Keratinocyte (primary cell): ENCODE measurements around the gene RAB5A. TPM values are rescaled to one million over a fixed set of nuclear protein-coding genes. Genes with fewer than 3 reads are reported as not detected.

Experiments used
- DNase-seq: peaks from one replicate; pipeline ENCODE4 v3.0.0-alpha.2; 2011; ENCODE audit warnings: low read depth, missing footprints, low spot score
- FAIRE-seq: peaks from 2 replicates; lab custom pipeline; 2011; peaks lifted over from hg19 to GRCh38; lab: Jason Lieb, UNC
- H2AFZ ChIP-seq: 2 replicates; pipeline ENCODE4 v1.6.0; 2012; ENCODE audit warnings: low read length, control low read depth, inconsistent platforms; ENCODE audit not compliant: control insufficient read depth
- H3K27ac ChIP-seq: 2 replicates; pipeline ENCODE4 v1.5.1; 2011; ENCODE audit warnings: low read length; ENCODE audit not compliant: control insufficient read depth, insufficient read depth
- H3K27me3 ChIP-seq: 3 replicates; pipeline ENCODE4 v1.6.0; 2011; ENCODE audit warnings: low read length; ENCODE audit not compliant: control insufficient read depth, insufficient read depth; ENCODE audit errors: extremely low read depth
- H3K36me3 ChIP-seq, 2 experiments: 2 replicates in 1 of 2; 3 replicates in 1 of 2; pipeline ENCODE4 v1.5.1; 2011; ENCODE audit warnings: low read length in 2 of 2, mild to moderate bottlenecking in 1 of 2; ENCODE audit not compliant: control insufficient read depth in 2 of 2, insufficient read depth in 2 of 2; ENCODE audit errors: extremely low read depth in 1 of 2
- H3K4me1 ChIP-seq: 3 replicates; pipeline ENCODE4 v1.5.1; 2011; ENCODE audit warnings: low read length; ENCODE audit not compliant: control insufficient read depth, insufficient read depth; ENCODE audit errors: extremely low read depth
- H3K4me2 ChIP-seq: 3 replicates; pipeline ENCODE4 v1.6.0; 2011; ENCODE audit warnings: low read depth, low read length; ENCODE audit not compliant: control insufficient read depth, insufficient read depth; ENCODE audit errors: extremely low read depth
- H3K4me3 ChIP-seq, 3 experiments: fragments of 200-600 bp in 1 of 3; sonication (generic) in 1 of 3; 2 replicates in 2 of 3; 3 replicates in 1 of 3; pipeline ENCODE4 v1.5.1; 2011 to 2016; ENCODE audit warnings: low read length in 3 of 3, mild to moderate bottlenecking in 3 of 3, control low read depth in 2 of 3, inconsistent platforms in 1 of 3, low read depth in 1 of 3, mixed read lengths in 1 of 3, mixed run types in 1 of 3, moderate library complexity in 1 of 3; ENCODE audit not compliant: control insufficient read depth in 2 of 3, insufficient read depth in 2 of 3; ENCODE audit errors: extremely low read depth in 1 of 3
- H3K79me2 ChIP-seq: 2 replicates; pipeline ENCODE4 v1.6.0; 2012; ENCODE audit warnings: low read length; ENCODE audit not compliant: control insufficient read depth, insufficient read depth
- H3K9ac ChIP-seq: 3 replicates; pipeline ENCODE4 v1.6.0; 2011; ENCODE audit warnings: low read length; ENCODE audit not compliant: control insufficient read depth, insufficient read depth; ENCODE audit errors: extremely low read depth
- H3K9me1 ChIP-seq: 3 replicates; pipeline ENCODE4 v1.6.0; 2011; ENCODE audit warnings: low read length; ENCODE audit not compliant: control insufficient read depth, insufficient read depth; ENCODE audit errors: extremely low read depth
- H3K9me3 ChIP-seq: 2 replicates; pipeline ENCODE4 v1.5.1; 2012; ENCODE audit warnings: low read depth, low read length; ENCODE audit not compliant: control insufficient read depth
- H4K20me1 ChIP-seq: 3 replicates; pipeline ENCODE4 v1.6.0; 2011; ENCODE audit warnings: low read length; ENCODE audit not compliant: control insufficient read depth, insufficient read depth; ENCODE audit errors: extremely low read depth
- EZH2 ChIP-seq: IDR thresholded peaks from one replicate; pipeline ENCODE4 v1.6.1; 2012; ENCODE audit warnings: inconsistent platforms, mild to moderate bottlenecking, low read length, moderate library complexity
- dilution Hi-C: fragments of 300-500 bp; cut with MboI; formaldehyde crosslinking; loops from one replicate; pipeline ENCODE4 v1.7.0; 2020; ENCODE audit warnings: low sequenced_read_pairs; ENCODE audit not compliant: extremely low pct_ligation_motif_present
- polyA plus RNA-seq, 5 experiments: library from polyadenylated mRNA; depleted of rRNA in 3 of 5; stranded (reverse) in 3 of 5; stranded (forward) in 1 of 5; unstranded in 1 of 5; fragments of >200 nt; gene quantifications; 1 replicate in 1 of 5; 2 replicates in 3 of 5; 3 replicates in 1 of 5; pipeline versions ENCODE4 v1.2.1 to v1.2.3, GENCODE V29; 2011 to 2012; ENCODE audit warnings: missing spikeins in 2 of 5, low read depth in 1 of 5, low replicate concordance in 1 of 5
- TF ChIP-seq, protein P1 (sequence below), 3 experiments: IDR thresholded peaks in 1 of 3; conservative IDR thresholded peaks in 1 of 3; optimal IDR thresholded peaks in 1 of 3; 2 replicates in 2 of 3; 3 replicates in 1 of 3; pipeline versions ENCODE3 to v1.5.1; 2011; ENCODE audit warnings: low read length in 3 of 3, mild to moderate bottlenecking in 3 of 3, moderate library complexity in 2 of 3, control low read depth in 1 of 3, inconsistent platforms in 1 of 3; ENCODE audit not compliant: insufficient read depth in 2 of 3; ENCODE audit errors: extremely low read depth in 1 of 3

RAB5A gene
- polyA plus RNA-seq, 1 donor (not counting 4 experiments of a cell fraction or from before 2014, with no cell fraction given) = 60.5 TPM

DNA sequence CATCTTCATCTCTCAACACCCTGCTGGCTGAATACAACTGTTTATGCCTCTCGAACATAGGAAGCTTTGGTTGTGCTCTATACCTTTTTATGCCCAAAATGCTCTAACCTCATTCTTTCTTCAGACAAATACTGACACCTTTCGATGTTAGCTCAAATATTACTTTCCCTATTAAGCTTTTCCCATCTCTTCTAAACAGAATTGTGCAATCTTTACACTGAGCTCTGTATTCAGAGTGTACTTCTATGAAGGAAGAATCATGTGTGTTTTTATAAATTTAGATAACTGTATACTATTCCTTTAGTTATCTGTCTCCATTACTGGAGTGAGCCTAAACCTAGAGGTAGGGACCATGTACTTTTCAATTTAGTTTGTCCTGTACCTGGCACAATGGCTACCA, 14.5 kb upstream of the RAB5A start:
- no peak for TF ChIP-seq EZH2
- TF ChIP-seq, protein P1, sequence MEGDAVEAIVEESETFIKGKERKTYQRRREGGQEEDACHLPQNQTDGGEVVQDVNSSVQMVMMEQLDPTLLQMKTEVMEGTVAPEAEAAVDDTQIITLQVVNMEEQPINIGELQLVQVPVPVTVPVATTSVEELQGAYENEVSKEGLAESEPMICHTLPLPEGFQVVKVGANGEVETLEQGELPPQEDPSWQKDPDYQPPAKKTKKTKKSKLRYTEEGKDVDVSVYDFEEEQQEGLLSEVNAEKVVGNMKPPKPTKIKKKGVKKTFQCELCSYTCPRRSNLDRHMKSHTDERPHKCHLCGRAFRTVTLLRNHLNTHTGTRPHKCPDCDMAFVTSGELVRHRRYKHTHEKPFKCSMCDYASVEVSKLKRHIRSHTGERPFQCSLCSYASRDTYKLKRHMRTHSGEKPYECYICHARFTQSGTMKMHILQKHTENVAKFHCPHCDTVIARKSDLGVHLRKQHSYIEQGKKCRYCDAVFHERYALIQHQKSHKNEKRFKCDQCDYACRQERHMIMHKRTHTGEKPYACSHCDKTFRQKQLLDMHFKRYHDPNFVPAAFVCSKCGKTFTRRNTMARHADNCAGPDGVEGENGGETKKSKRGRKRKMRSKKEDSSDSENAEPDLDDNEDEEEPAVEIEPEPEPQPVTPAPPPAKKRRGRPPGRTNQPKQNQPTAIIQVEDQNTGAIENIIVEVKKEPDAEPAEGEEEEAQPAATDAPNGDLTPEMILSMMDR (optimal IDR thresholded peaks at IDR 0.05 in 1 of 3, IDR thresholded peaks at IDR 0.05 in 1 of 3, conservative IDR thresholded peaks at IDR 0.05 in 1 of 3; ENCODE audit: extremely low read depth in 1 of 3, insufficient read depth in 2 of 3, low read length in 3 of 3) = no peak
- Histone ChIP-seq H4K20me1 (no peaks in the 10 kb centered on the region), H3K27ac (no peak overlapping the region), H3K36me3 (no peaks in the 10 kb centered on the region), H3K9me1 (no peaks in the 10 kb centered on the region), H3K79me2 (no peaks in the 10 kb centered on the region), H3K27me3 (no peaks in the 10 kb centered on the region), H3K4me1 (no peaks in the 10 kb centered on the region), H2AFZ (no peak overlapping the region), H3K9me3 (no peaks in the 10 kb centered on the region), H3K9ac (no peak overlapping the region), H3K4me3 (no peak overlapping the region), H3K4me2 (no peak overlapping the region)
- dilution Hi-C loops = no loop called here
- FAIRE-seq = no peak
- no peak for DNase-seq

DNA sequence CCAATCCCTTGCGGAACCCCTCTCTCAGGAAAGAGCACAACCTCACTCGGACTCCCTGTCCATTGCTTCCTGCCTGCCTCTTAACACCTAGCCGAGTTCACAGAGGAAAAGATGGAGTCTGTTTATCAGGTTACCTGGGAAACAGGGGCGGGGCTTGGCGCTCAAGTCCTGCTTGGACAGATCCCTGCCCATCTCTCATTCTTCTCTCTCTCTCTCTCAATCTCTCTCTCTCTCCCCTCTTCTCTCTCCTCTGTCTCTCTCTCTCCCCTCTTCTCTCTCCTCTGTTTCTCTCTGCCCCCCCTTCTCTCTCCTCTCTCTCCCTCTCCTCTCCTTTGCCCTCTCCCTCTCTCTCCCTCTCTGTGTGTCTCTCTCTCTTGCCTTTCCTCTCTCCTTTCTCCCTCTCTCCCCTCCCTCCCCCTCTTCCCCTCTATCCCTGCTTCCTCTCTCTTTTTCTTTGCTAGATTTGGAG, 12.8 kb upstream of the RAB5A start, which contains the start of gene EFHB:
EFHB (minus strand) TSS at position 120 of the 469 bp plus-strand sequence. CDS start 199 bp downstream, outside the sequence.
- Histone ChIP-seq H3K79me2 (no peaks in the 10 kb centered on the region), H4K20me1 (no peaks in the 10 kb centered on the region), H3K4me2 (peak within 1 kb of the TSS; percentile 40), H3K9me1 (no peaks in the 10 kb centered on the region), H3K4me1 (no peaks in the 10 kb centered on the region), H3K27me3 (no peaks in the 10 kb centered on the region), H3K9ac (no peak within 1 kb of the TSS), H3K9me3 (no peaks in the 10 kb centered on the region), H3K4me3 (no peak within 1 kb of the TSS), H3K36me3 (no peaks in the 10 kb centered on the region), H3K27ac (no peak within 1 kb of the TSS), H2AFZ (peak within 1 kb of the TSS; percentile 61)
- DNase-seq (no peak), FAIRE-seq (no peak)
- dilution Hi-C loops = no loop called here
- no peak for TF ChIP-seq EZH2
- TF ChIP-seq, protein P1 (optimal IDR thresholded peaks at IDR 0.05 in 1 of 3, IDR thresholded peaks at IDR 0.05 in 1 of 3, conservative IDR thresholded peaks at IDR 0.05 in 1 of 3; ENCODE audit: extremely low read depth in 1 of 3, insufficient read depth in 2 of 3, low read length in 3 of 3) = no peak
